Endothelial cell of umbilical vein (primary cell): ENCODE data around the gene ABCA9.

ENCODE experiments used
- CTCF ChIP-seq, 2 donors: IDR thresholded peaks; 1 replicate in 1 of 2; 2 replicates in 1 of 2; pipeline ENCODE4 v1.5.1; 2011; ENCODE audit warnings: low read length in 2 of 2, mild to moderate bottlenecking in 2 of 2, moderate library complexity in 2 of 2, control low read depth in 1 of 2, inconsistent platforms in 1 of 2, low read depth in 1 of 2; ENCODE audit not compliant: insufficient read depth in 1 of 2; ENCODE audit errors: extremely low read depth in 1 of 2
- EZH2 ChIP-seq: IDR thresholded peaks from 2 replicates; pipeline ENCODE4 v1.6.1; 2012; ENCODE audit warnings: borderline replicate concordance, low read depth, mild to moderate bottlenecking, moderate library complexity, low read length, inconsistent platforms; ENCODE audit not compliant: severe bottlenecking
- FOS ChIP-seq: IDR thresholded peaks from 2 replicates; pipeline ENCODE4 v1.6.1; 2011; ENCODE audit warnings: mild to moderate bottlenecking, low read length, moderate library complexity, borderline replicate concordance; ENCODE audit not compliant: insufficient read depth
- MYC ChIP-seq: IDR thresholded peaks from one replicate; pipeline ENCODE4 v1.6.1; 2011; ENCODE audit warnings: mild to moderate bottlenecking, low read depth, low read length
- POLR2A ChIP-seq: IDR thresholded peaks from 2 replicates; pipeline ENCODE4 v1.6.1; 2012; ENCODE audit warnings: low read depth, mild to moderate bottlenecking, control low read depth, low read length
- POLR2AphosphoS5 ChIP-seq: IDR thresholded peaks from 2 replicates; pipeline ENCODE4 v1.6.1; 2012; ENCODE audit warnings: low read depth, mild to moderate bottlenecking, control low read depth, low read length, moderate library complexity; ENCODE audit not compliant: insufficient read depth

GRCh38 chr17:69096541-69096940, 35.8 kb upstream of the ABCA9 start:
- TF ChIP-seq CTCF (IDR thresholded peaks at IDR 0.05; ENCODE audit: extremely low read depth in 1 of 2, insufficient read depth in 1 of 2, low read depth in 1 of 2, low read length in 2 of 2) (no peak), FOS (no peak), POLR2A (no peak), EZH2 (no peak), MYC (no peak), POLR2AphosphoS5 (no peak)
